B cell (primary cell): ENCODE data around the gene WRNIP1. TPM values are rescaled to one million over a fixed set of nuclear protein-coding genes. Genes with fewer than 3 reads are reported as not detected.

Source experiments
- ATAC-seq: fragments of 200-7000 bp; cut with Tn5 transposase; one replicate; pipeline ENCODE4 v1.10.0; 2021; ENCODE audit warnings: low read depth, mild to moderate bottlenecking, moderate number of reproducible peaks, moderate library complexity
- CTCF ChIA-PET: fragments of 350-600 bp; sonication (Branson Sonifier 250); formaldehyde crosslinking; loops from one replicate; lab custom pipeline; 2021; ENCODE audit warnings: antibody characterized with exemption, inconsistent platforms; lab: Charles Lee
- POLR2A ChIA-PET: fragments of 350-600 bp; sonication (Branson Sonifier 250); formaldehyde crosslinking; loops from one replicate; lab custom pipeline; 2021; ENCODE audit warnings: antibody characterized with exemption; lab: Charles Lee
- DNase-seq: peaks from one replicate; pipeline ENCODE4 v3.0.0; 2013
- H2AFZ ChIP-seq: 2 replicates; pipeline ENCODE4 v1.6.1; 2012; ENCODE audit warnings: mild to moderate bottlenecking, low read depth, low read length; ENCODE audit not compliant: insufficient read depth, poor library complexity, severe bottlenecking
- H3K27ac ChIP-seq, 2 donors: 1 replicate in 1 of 2; 2 replicates in 1 of 2; pipeline ENCODE4 v1.5.1; 2012 to 2013; ENCODE audit warnings: low read length in 2 of 2, mild to moderate bottlenecking in 2 of 2, moderate library complexity in 1 of 2
- H3K27me3 ChIP-seq, 4 experiments: fragments of 200-600 bp in 1 of 4; sonication (generic) in 1 of 4; replicated peaks in 1 of 4; 1 replicate in 2 of 4; 2 replicates in 2 of 4; pipeline versions ENCODE4 v1.6.1 to v1.7.0; 2013 to 2016; ENCODE audit warnings: low read length in 3 of 4, mild to moderate bottlenecking in 2 of 4, mixed read lengths in 1 of 4, moderate library complexity in 1 of 4; ENCODE audit not compliant: insufficient read depth in 4 of 4, control insufficient read depth in 3 of 4; ENCODE audit errors: control extremely low read depth in 1 of 4
- H3K36me3 ChIP-seq, 2 experiments: replicated peaks in 1 of 2; 1 replicate in 1 of 2; 2 replicates in 1 of 2; pipeline versions ENCODE4 v1.6.1 to v1.7.1; 2013; ENCODE audit warnings: low read length in 1 of 2; ENCODE audit not compliant: insufficient read depth in 2 of 2, control insufficient read depth in 1 of 2; ENCODE audit errors: control extremely low read depth in 1 of 2, extremely low read depth in 1 of 2
- H3K4me1 ChIP-seq, 2 donors: fragments of 200-600 bp in 1 of 2; sonication (generic) in 1 of 2; 1 replicate in 1 of 2; 2 replicates in 1 of 2; pipeline versions ENCODE4 v1.5.1 to v1.6.1; 2013 to 2017; ENCODE audit warnings: low read length in 2 of 2; ENCODE audit not compliant: control insufficient read depth in 2 of 2, insufficient read depth in 2 of 2
- H3K4me2 ChIP-seq: replicated peaks from 2 replicates; pipeline ENCODE3; 2012; ENCODE audit warnings: mild to moderate bottlenecking, low read depth, low read length; ENCODE audit not compliant: poor library complexity, severe bottlenecking
- H3K4me3 ChIP-seq, 5 experiments: fragments of 200-600 bp in 1 of 5; sonication (generic) in 1 of 5; 1 replicate in 3 of 5; 2 replicates in 2 of 5; pipeline versions ENCODE4 v1.5.1 to v1.7.0; 2011 to 2016; ENCODE audit warnings: low read length in 4 of 5, mild to moderate bottlenecking in 4 of 5, low read depth in 2 of 5, control low read depth in 1 of 5, moderate library complexity in 1 of 5; ENCODE audit not compliant: insufficient read depth in 1 of 5; ENCODE audit errors: control extremely low read depth in 1 of 5, extremely low read depth in 1 of 5
- H3K79me2 ChIP-seq: fragments of 200-600 bp; sonication (generic); one replicate; pipeline ENCODE4 v1.6.0; 2016; ENCODE audit warnings: low read length; ENCODE audit not compliant: control insufficient read depth, insufficient read depth
- H3K9ac ChIP-seq: fragments of 200-600 bp; sonication (generic); 2 replicates; pipeline ENCODE4 v1.6.1; 2017; ENCODE audit warnings: mild to moderate bottlenecking, low read length, moderate library complexity
- H3K9me3 ChIP-seq, 3 donors: one replicate each; pipeline versions ENCODE4 v1.6.1 to v1.7.1; 2013; ENCODE audit warnings: low read length in 2 of 3; ENCODE audit not compliant: control insufficient read depth in 2 of 3, insufficient read depth in 1 of 3; ENCODE audit errors: control extremely low read depth in 1 of 3
- H4K20me1 ChIP-seq: 2 replicates; pipeline ENCODE4 v1.6.0; 2012; ENCODE audit warnings: mild to moderate bottlenecking, low read length; ENCODE audit not compliant: insufficient read depth, control insufficient read depth, poor library complexity, severe bottlenecking
- H3K27ac Mint-ChIP-seq: one replicate; pipeline ENCODE4 v1.8.0; 2021; ENCODE audit warnings: mixed read lengths
- H3K27me3 Mint-ChIP-seq: one replicate; pipeline ENCODE4 v1.8.0; 2021; ENCODE audit warnings: mixed read lengths
- H3K4me1 Mint-ChIP-seq: one replicate; pipeline ENCODE4 v1.8.0; 2021; ENCODE audit warnings: mixed read lengths
- H3K4me3 Mint-ChIP-seq: one replicate; pipeline ENCODE4 v1.8.0; 2021; ENCODE audit warnings: mixed read lengths
- H3K9me3 Mint-ChIP-seq: one replicate; pipeline ENCODE4 v1.8.0; 2022; ENCODE audit warnings: mixed read lengths; ENCODE audit not compliant: insufficient read depth
- EZH2 ChIP-seq: IDR thresholded peaks from 2 replicates; pipeline ENCODE4 v1.6.1; 2012; ENCODE audit warnings: borderline replicate concordance, low read depth, mild to moderate bottlenecking, moderate library complexity, low read length; ENCODE audit not compliant: insufficient read depth, poor library complexity, severe bottlenecking
- WGBS: methylation state at CpG from one replicate; pipeline ENCODE4 v1.1.5; 2013; ENCODE audit warnings: missing lambda C conversion rate; ENCODE audit not compliant: insufficient coverage; 5-methylcytosine and 5-hydroxymethylcytosine counted together
- intact Hi-C: fragments of 100-400 bp; cut with micrococcal nuclease; formaldehyde crosslinking; loops from one replicate; pipeline ENCODE4 v1.10.0; 2022
- polyA plus RNA-seq: library from polyadenylated mRNA; depleted of rRNA; stranded (reverse); fragments of >200 nt; gene quantifications from 2 replicates; pipeline ENCODE4 v1.2.3, GENCODE V29; 2012
- total RNA-seq, 2 donors: library from RNA; stranded (reverse); fragments of 120-200 nt in 1 of 2; gene quantifications; 1 replicate in 1 of 2; 2 replicates in 1 of 2; pipeline versions ENCODE4 v1.2.3 to v1.2.4, GENCODE V29; 2013 to 2022
- TF ChIP-seq, protein P1 (sequence below): fragments of 200-600 bp; IDR thresholded peaks from one replicate; pipeline ENCODE4 v1.8.0; 2022; ENCODE audit warnings: antibody characterized with exemption, mild to moderate bottlenecking

WRNIP1 gene
- total and polyA plus RNA-seq, 2 donors (not counting 1 experiment from before 2014, with no cell fraction given): 32.6 to 35.2 TPM

DNA sequence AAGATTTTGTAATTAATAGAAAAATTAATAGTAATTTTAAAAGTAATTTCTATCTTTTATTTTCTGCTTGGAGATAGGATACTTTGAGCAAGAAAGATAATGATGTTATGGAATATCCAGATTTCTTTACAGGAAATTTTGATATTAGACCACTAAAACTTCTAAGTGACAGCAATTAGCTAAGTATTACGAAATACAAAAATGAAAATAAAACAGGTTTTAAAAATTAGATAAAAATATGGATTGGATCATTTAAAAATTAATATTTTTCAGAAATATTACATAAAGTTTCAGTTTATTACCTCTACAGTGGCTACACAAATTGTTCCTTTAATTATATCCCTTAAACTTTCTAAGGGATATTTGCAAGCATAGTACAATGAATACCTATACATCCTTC, 10.3 kb upstream of the WRNIP1 start:
- peaks cover 0 to 24% (median 14%) of the 10 kb centered on the region in 4 experiments for H3K27me3 ChIP-seq
- DNase-seq: no peak
- no peaks in the 10 kb centered on the region for H3K4me1 ChIP-seq
- no peak for TF ChIP-seq EZH2
- TF ChIP-seq, protein P1, sequence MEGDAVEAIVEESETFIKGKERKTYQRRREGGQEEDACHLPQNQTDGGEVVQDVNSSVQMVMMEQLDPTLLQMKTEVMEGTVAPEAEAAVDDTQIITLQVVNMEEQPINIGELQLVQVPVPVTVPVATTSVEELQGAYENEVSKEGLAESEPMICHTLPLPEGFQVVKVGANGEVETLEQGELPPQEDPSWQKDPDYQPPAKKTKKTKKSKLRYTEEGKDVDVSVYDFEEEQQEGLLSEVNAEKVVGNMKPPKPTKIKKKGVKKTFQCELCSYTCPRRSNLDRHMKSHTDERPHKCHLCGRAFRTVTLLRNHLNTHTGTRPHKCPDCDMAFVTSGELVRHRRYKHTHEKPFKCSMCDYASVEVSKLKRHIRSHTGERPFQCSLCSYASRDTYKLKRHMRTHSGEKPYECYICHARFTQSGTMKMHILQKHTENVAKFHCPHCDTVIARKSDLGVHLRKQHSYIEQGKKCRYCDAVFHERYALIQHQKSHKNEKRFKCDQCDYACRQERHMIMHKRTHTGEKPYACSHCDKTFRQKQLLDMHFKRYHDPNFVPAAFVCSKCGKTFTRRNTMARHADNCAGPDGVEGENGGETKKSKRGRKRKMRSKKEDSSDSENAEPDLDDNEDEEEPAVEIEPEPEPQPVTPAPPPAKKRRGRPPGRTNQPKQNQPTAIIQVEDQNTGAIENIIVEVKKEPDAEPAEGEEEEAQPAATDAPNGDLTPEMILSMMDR: no peak
- H3K79me2 ChIP-seq: no peaks in the 10 kb centered on the region
- Mint-ChIP-seq H3K4me1 (peaks cover 5% of the 10 kb centered on the region), H3K4me3 (no peak overlapping the region), H3K27me3 (peaks cover 28% of the 10 kb centered on the region), H3K27ac (no peak overlapping the region), H3K9me3 (peaks cover 2% of the 10 kb centered on the region)
- H3K36me3 ChIP-seq: no peaks in the 10 kb centered on the region
- WGBS: no CpG with 5 or more reads among the region's 1 CpG
- no peak for ATAC-seq
- no peak overlapping the region for H3K9ac ChIP-seq
- no peaks in the 10 kb centered on the region for H4K20me1 ChIP-seq
- no peak overlapping the region for H3K27ac ChIP-seq
- no peak overlapping the region for H3K4me2 ChIP-seq
- ChIA-PET CTCF (interaction anchor here (1.1 kb wide), 1 partner anchor 17 kb away, joined by 3 read pairs; no protein-coding TSS in a partner anchor), POLR2A (no interaction called here)
- intact Hi-C loops: no loop called here
- H2AFZ ChIP-seq: no peak overlapping the region
- no peak overlapping the region for H3K4me3 ChIP-seq
- H3K9me3 ChIP-seq: no peaks in the 10 kb centered on the region

DNA sequence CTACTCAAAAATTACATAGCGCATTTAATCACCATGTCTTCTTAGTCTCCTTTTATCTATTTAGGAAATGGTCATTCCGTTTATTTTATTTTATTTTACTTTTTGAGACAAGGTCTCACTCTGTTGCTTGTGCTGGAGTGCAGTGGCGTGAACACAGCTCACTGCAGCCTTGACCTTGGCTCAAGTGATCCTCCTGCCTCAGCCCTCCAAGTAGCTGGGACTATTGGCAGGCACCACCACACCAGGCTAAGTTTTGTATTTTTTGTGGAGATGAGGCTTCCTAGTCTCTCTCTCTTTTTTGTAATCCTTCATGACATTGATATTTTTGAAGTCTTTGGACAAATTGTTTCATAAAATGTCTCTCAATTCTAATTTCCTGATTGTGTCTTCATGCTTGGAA, 9.7 kb upstream of the WRNIP1 start:
- WGBS: 100% methylated on average over 1 of the region's 3 CpGs
- Histone ChIP-seq H3K27me3 (peaks cover 0 to 20% (median 14%) of the 10 kb centered on the region in 4 experiments), H3K4me1 (no peaks in the 10 kb centered on the region), H3K79me2 (no peaks in the 10 kb centered on the region), H2AFZ (no peak overlapping the region), H3K9ac (no peak overlapping the region), H3K4me2 (no peak overlapping the region), H3K4me3 (no peak overlapping the region), H3K36me3 (no peaks in the 10 kb centered on the region), H4K20me1 (no peaks in the 10 kb centered on the region), H3K9me3 (peaks cover 0 to 3% (median 0%) of the 10 kb centered on the region in 3 donors), H3K27ac (no peak overlapping the region)
- intact Hi-C loops: no loop called here
- peaks cover 26% of the 10 kb centered on the region for H3K27me3 Mint-ChIP-seq
- peaks cover 4% of the 10 kb centered on the region for H3K4me1 Mint-ChIP-seq
- no peak overlapping the region for H3K27ac Mint-ChIP-seq
- ChIA-PET POLR2A (no interaction called here), CTCF (interaction anchor here (0.8 kb wide), 1 partner anchor 14 kb away, joined by 3 read pairs; no protein-coding TSS in a partner anchor)
- DNase-seq (no peak), ATAC-seq (no peak)
- TF ChIP-seq EZH2: no peak
- TF ChIP-seq, protein P1: no peak
- no peak overlapping the region for H3K4me3 Mint-ChIP-seq
- H3K9me3 Mint-ChIP-seq: peaks cover 2% of the 10 kb centered on the region
